HG03342 (cell line): Measurements from ENCODE around the gene SMIM44.
"Not testable (repeated sequence)": the region's sequence is repeated elsewhere in the genome, so short reads cannot be mapped to it uniquely, and the experiment has no call there.

ENCODE experiments used
- ATAC-seq: cut with Tn5 transposase; IDR thresholded peaks from one replicate; pipeline ENCODE4 v1.9.1; 2021; ENCODE audit warnings: mild to moderate bottlenecking, moderate library complexity; ENCODE audit not compliant: unreplicated experiment

SMIM44 gene

DNA sequence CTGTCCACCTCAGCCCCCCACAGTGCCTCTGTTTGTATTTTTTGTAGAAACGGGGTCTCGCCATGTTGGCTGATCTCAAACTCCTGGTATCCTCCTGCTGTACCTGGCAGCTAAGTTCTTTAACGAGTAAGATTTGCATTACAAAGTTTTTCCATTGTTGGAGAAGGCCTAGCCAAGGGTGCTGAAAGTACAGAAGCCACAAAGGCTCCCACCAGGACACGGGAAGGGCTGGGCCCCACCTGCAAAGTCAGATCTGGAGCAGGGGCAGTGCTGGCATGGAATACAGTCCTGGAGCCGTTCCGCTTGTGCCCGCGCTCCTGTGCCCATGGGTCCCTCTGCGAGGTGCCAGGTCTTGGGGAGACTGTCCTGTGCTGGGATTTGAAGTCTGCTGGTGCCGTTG is 35.0 kb upstream of the SMIM44 start:
- ATAC-seq = no peak

DNA sequence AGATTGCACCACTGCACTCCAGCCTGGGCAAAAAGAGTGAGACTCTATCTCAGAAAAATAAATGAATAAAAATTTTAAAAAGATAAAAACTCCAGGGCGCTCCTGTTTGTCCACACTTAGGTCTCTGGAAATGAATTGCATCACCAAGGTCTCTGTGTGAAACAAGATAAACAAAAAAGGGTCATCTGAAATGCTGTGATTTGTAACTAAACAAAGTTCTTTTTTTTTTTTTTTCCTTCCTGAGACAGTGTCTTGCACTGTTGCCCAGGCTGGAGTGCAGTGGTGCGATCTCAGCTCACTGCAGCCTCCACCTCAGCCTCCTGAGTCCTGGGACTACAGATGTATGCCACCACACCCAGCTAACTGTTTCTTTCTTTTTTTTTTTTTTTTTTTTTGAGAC is 34.4 kb upstream of the SMIM44 start:
- ATAC-seq = no peak

DNA sequence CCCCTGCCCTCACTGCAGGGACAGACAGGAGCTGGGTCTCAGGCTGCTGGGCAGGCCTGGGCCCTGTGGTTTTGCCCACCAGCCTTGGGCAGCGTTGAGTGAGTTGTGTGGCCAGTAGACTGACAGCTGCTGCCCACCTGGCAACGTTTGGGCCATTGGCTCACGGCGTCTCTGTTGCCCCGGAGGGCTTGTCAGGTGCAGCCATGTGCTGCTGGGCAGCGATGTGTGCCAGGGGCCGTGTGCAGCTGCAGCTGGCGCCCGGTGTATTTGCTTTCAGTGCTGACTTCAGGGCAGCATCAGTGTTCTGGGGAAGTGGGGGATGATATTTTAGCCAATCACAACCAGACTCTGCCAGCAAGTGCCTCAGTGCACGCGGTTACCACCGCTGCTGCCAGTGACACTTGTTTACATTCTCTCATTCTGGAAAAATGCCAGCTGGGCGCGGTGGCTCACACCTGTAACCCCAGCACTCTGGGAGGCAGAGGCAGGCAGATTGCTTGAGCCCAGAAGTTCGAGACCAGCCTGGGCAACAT is 33.5 kb upstream of the SMIM44 start:
- ATAC-seq = no peak

DNA sequence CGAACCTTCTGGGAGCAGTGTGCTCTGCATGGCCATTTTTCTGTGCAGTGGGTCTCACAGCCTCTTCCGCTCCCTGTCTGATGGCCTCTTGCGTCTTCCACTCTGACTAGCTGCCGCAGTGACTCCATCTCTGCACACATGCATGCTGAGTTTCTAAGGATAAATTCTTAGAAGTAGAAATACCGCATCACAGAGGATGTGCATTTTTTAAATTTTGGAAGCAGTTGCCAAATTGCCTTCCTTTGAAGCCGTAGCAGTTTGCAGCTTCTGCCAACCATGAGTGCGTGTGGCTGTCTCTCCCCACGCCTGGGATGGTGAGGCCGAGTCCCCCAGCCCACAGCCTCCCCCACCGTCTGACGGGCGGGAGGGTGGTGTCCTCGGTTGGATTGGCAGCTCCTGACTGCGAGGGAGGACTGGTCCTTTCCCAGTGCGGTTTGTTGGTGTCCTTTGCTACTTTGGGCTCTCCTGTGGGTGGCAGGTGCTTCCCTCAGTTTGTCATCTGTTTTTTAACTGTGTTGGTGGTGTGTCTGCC is 32.7 kb upstream of the SMIM44 start:
- no peak for ATAC-seq

DNA sequence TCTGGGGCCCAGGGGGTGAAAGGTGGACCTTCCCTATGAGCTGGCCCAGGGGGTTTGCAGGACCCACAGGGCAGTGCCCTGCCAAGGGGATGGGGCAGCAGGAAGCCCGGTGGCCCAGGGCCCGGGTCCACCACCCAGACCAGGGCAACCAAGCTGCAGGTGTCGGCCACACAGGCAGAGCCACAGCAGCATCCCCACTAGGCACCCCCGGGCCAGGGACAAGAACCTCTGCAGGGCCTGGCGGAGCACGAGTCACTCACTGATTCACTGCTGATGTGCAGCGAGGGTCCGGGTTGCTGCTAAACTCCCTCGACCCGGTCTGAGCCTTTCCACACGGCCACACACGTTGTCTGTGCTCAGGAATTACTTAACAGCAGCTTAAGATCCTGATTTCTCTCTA is 31.7 kb upstream of the SMIM44 start:
- no peak for ATAC-seq

DNA sequence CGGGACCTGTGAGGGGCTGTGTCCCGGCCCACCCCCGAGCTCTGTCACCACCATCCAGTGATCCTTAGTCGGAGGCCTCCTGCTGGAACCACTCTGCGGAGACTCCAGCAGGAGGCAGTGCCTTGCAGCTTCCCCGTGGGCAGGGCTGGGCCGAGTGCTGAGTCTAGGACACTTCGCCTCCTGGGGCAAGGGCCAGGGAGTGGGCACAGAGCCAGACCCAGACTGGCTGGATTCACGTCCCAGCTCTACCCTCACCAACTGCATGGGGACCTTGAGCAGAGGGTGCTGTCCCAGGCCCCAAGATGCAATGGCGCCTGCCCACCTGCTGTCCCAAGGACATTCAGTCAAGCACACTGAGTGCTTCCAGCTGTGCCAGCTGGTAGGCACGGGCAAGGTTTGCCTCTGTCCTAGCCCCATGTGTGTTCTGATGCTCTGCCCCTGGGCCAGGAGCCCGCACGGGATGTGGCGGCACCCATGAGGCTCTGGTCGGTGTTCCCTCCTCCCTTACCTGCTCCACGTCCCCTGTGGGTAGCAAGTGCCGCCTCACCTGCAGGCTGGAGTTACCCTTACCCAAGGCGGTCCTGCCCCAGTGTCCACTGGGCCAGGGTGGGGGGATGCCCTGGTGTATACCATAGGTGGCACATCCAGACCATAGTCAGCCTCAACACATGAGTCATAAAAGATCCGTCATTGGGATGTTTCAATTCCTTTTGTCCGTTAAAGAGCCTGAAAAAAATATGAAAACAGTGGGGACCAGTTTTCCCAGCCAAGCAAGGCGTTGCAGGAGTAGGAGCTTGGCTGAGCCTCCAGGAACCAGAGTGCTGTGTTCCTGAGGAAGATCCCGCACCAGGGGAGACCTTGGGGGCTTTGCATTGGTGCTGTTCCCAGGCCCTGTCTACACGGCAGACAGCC is 30.2 kb upstream of the SMIM44 start:
- ATAC-seq = no peak

DNA sequence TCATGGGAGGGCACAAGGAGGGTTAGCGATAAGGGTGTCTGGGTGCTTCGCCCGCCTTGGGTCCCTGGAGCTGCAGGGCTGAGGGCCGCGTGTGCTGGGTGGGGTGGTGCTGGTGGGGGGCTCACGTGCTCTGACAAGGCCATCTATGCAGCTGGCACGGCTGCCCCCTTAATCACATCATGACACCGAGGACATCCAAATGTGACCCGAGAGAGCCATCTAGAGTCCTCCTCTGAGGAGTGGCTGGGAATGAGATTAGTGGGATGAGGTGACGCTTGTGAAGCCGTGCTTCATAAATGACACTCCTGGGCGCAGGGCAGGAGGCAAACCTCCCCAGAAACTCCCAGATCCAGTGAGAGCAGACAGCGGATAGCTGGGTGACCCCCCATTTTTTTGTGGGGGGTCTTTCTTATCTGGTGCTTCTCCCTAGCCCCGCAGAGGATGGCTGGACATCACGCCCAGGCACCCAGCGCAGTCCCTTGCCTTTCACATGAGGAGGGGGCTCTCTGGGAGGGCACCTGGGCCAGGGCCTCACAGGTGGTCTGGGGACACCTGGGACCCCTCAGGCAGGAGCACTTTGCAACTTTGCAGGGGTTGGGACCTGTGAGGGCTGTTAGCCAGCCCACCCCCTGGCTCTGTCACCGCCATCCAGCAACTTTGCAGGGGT is 29.5 kb upstream of the SMIM44 start:
- no peak for ATAC-seq

DNA sequence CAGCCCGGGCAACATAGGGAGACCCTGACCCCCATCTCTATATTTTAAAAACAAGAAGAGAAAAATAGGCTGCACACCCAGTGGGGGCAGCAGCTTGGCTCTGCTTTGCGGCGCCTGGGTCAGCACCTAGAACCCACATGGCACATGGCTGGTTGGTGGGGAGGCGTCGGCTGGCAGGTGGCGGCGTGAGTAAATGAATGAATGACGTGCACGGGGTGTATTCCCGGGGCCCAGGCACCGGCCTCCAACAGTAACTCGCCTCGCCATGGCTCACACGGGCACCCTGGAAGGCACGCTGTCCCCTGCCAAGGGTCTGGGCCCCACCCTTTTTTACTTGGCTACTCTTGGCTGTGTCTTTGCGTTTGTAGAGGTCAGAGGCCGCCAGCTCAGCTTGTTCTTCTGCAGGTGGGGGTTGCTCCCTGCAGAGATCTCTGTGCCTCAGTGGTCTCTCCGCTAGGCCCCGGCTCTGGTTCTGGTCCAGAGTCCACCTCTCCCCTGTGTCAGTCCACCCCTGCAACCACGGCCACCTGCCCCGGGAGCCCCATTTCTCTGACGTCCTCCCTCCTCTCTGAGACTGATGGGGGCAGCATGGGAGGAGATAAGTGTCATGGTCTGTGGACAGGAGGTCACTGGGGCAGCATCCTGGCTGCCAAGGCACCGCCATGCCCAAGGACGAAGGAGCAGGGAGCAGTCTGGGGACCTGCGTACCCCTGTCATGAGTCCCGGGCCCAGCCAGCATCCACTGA is 28.4 kb upstream of the SMIM44 start:
- no peak for ATAC-seq

DNA sequence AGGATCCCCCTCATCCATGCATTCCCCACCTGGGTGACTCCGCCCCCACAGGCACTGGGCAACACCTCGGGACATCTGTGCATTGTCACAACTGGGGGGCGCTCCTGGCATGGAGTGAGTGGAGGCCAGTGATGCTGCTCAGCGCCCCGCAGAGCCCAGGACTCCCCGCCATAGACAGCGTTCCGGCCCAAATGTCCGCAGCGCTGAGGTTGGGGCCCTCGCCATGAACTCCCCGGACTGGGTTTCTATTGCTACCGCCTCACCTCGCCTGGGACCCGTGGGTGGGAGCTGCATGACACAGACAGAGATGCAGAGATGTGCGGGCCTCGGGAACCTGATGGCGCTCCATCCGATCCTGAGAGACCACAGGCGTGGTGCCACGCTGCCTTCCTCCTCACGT is 27.5 kb upstream of the SMIM44 start:
- ATAC-seq = no peak

DNA sequence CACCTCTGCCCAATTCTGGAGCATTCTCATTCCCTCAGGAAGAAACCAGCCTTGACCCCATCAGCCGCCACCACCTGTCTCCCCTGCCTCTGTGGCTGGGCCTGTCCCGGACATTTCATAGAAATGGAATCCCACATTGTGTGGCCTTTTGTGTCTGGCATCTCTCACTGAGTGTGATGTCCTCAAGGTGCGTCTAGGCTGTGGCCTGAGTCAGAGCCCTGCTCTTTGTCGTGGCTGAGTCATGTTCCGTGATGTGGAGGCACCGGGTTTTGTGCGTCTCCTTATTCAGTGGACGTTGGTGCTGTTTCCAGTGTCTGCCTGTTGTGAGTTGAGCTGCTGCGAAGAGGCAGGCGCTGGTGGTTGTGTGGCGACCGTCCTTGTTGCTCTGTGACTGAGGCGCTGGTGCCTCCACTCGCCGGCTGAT is 26.3 kb upstream of the SMIM44 start:
- ATAC-seq = no peak

DNA sequence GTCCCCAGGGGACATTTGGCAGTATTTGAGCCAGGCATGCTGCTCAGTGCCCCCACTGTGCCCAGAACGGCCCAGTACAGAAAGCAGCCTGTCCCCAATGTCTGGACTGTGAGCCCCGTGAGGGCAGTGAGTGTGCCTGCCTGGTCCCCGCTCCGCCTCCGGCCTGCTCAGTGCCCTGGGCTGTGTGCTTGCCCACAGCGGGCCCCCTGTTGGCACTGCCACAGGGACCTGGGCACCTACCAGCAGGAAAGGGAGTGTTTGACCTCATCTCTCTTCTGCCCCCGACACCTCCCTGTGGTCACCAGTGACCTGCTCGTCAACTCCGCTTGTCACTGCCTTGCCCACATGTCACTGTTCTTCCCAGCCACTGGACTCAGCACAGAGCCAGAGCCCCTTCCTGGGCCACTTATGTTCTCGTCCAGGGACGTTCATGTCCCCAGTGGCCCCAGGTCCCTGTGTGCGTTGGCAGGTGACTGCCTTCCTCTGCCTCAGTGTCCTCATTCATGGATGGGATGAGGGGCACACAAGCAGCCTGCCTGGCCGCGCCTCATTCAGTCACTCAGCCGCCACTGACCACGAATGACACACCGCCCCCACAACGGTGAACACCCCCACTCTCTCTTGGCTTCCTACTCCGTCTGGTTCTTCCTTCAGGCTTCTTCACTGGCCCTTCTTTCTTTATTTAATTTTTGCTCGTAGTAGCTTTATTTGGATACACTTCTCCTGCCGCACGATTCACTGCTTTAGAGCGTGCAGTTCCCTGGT is 25.7 kb upstream of the SMIM44 start:
- ATAC-seq = no peak

DNA sequence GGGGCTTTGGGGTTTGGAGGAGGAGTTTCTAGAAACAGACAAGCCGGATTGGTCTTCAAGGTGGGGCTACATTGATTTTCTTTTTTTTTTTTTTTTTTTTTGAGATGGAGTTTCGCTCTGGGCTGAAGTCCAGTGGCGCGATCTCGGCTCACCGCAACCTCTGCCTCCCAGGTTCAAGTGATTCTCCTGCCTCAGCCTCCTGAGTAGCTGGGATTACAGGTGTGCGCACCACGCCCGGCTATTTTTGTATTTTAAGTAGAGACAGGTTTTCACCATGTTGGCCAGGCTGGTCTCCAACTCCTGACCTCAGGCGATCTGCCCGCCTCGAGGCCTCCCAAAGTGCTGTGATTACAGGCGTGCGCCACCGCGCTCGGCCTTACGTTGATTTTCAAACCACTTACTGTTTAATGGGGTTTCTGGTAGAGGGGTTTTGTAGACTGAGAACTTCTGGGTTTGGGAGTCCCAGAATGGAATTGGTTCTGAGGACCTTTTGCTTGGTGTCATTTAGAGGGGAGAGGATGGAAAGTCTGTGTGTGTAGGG is 24.9 kb upstream of the SMIM44 start:
- ATAC-seq = not testable (repeated sequence)

DNA sequence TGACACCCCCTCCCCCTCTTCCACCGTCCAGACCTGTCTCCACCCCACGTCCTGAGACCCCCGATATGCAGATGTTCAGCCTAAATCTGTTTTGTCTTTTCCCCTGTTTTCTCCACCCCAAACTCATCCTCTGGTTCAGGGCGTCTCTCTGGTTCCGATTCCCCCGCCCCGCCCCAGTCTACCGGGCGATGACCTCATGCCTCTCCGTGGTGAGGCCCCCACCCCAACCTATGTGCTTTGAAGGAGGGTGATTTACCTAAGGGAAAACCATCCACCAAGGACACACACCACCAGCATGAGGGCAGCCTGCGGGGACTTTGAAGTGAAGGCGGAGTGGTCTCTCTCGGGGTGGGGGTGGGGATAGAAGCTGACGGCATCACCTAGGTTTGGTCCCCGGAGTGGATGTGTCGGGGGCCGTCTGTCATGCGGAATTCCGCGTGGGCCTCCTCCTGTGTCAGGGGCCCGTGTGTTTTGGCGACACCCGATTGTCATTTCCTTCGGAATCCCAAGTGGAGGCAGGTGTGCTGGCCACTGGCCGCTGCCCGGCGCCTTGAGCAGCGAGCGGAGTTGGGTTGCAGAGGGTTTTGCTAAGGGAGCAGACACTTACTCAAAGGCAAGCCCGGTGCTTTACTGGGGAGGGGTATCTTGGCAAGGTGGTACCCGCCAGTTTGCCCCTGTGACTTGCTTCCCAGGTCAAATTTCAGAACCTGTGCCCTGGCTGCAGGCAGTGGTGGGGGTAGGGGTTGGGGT is 24.3 kb upstream of the SMIM44 start:
- ATAC-seq = no peak

DNA sequence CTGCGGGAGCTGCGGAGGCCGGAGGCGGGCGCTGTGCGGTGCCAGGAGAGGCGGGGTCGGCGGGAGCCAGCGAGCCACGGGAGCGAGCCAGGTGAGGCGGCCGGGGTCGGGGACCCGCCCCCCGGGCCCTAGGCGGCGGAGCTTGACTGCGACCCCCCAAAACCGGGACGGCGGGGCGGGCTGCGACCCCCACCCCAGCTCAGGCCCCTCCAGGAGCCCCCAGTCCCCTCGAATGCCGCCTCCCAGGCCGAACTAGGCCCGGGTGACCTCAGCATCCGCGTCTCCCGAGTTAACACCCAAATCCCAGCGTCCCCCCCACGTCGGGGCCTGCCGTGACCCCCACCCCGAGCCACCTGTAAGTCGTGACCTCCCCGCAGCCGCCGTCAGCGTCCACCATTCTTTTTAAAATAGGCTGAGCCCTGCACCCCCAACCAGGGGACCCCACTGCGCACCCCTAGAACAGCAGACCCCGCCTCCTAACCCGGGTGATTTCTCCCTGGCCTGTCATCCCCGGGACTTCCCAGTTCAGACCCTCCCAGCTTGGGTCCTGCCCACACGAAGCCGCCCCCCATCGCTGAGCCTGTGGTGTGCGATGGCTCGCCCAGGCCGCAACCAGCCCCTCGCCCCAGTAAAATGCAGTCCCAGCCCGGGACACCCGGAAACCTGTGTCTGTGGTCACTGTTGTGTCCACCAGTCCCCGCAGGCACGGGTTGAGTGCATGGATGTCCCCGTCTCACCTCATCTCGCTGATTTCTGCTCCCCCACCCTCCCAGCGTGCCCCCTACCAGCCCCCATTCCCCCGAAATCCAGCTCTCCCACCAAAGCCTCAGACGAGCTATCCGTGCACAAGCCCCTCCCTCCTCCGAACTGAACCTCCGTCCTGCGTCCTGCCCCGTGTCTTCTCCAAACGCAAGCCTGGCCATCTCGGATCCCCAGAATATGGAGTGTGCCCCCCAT is 23.4 kb upstream of the SMIM44 start:
- peak; percentile 12 for ATAC-seq

DNA sequence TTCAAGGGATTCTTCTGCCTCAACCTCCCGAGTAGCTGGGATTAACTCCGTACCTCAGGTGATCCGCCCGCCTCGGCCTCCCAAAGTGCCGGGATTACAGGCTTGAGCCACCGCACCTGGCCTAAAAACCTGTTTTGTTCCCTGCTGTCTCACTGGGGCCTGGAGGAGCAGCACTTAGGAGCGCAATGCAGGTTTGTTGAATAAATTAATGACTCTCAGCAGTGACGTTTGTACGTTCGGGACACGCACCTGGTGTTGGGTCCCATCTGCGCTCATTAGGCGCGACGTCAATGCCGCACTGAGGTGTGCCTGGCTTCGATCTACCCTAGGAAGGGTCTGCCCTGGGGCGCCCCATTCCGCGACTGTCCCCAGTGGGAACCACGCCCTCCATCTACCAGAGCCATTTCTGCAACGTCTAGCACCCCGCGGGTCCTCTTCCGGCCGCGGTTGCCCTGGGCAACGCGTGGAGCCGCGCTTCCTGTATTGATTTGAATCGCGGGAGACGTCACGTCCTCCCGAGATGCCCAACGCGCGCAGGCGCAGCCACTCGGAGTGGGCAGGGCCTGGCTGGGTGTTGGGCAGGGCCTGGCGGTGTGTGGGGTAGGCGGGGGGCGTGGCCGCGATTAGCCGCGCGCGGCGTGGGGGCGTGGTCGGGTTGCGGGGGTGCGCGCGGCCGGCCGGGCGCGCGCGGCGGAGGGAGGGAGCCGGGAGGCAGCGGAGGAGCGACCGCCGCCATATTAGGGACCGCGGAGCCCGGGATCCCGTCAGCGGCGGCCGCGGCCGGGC is 22.6 kb upstream of the SMIM44 start, which contains the start of gene FZR1:
Gene FZR1 (plus strand): TSS at position 714 of the 786 bp plus-strand sequence. CDS start 16,679 bp downstream, outside the sequence.
- ATAC-seq = peak; percentile 84

DNA sequence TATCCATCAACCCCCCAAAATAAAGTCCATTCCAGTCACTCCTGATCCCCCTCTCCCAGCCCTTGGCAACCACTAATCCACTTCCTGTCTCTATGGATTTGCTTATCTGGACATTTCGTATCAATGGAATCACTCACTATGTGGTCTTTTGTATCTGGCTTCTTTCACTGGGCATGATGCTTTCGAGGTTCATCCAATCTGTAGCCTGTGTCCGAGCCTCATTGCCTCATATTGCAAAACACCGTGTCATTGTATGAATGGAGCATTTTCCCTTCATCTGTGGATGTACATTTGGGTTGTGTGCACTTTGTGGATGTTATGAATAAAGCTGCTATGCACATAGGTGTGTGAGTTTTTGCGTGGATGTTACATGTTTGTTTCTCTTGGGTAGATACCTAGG is 21.5 kb upstream of the SMIM44 start:
- ATAC-seq = no peak

DNA sequence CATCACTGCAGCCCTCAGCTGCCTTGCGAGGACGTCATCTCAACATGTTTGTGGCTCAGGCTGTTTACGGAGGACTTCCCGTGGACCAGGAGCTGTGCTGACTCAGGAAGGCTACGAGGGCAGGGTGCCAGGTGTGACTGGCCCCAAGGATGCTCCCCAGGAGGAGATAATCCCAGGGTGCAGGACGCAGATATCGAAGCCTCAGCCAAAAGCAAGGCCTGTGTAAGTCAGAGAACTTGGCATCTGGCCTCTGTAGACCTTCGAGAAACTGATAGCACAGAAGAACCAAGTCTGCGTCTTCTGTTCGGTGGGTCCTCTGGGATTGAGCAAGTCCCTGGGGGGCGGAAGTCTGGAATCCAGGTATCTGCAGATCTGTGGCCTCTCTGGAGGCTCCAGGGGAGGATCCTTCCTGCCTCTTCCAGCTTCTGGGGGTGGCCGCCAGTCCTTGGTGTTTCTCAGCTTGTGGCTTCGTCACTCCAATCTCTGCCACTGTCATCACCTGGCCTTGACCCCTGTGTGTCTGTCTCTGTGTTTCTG is 19.9 kb upstream of the SMIM44 start:
- no peak for ATAC-seq
